GM18867 (cell line): ENCODE results near the gene SMYD4.
"Not testable (repeated sequence)": the region's sequence is repeated elsewhere in the genome, so short reads cannot be mapped to it uniquely, and the experiment has no call there.

Experiments used
- ATAC-seq: cut with Tn5 transposase; IDR thresholded peaks from one replicate; pipeline ENCODE4 v1.9.1; 2021; ENCODE audit warnings: mild to moderate bottlenecking, moderate library complexity; ENCODE audit not compliant: unreplicated experiment

SMYD4 gene

DNA sequence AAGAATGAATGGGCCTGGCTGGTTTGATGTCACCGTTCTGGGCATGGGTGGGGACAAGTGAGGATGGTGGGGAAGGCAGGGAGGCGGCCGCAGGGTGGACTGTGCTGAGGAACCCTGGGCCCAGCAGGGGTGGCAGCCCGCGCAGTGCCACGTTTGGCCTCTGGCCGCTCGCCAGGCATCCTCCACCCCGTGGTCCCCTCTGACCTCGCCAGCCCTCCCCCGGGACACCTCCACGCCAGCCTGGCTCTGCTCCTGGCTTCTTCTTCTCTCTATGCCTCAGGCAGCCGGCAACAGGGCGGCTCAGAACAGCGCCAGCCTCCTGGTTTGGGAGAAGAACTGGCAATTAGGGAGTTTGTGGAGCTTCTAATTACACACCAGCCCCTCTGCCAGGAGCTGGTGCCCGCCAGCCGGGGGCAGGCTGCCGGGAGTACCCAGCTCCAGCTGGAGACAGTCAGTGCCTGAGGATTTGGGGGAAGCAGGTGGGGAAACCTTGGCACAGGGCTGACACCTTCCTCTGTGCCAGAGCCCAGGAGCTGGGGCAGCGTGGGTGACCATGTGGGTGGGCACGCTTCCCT, 74.4 kb downstream of the SMYD4 start:
- no peak for ATAC-seq

DNA sequence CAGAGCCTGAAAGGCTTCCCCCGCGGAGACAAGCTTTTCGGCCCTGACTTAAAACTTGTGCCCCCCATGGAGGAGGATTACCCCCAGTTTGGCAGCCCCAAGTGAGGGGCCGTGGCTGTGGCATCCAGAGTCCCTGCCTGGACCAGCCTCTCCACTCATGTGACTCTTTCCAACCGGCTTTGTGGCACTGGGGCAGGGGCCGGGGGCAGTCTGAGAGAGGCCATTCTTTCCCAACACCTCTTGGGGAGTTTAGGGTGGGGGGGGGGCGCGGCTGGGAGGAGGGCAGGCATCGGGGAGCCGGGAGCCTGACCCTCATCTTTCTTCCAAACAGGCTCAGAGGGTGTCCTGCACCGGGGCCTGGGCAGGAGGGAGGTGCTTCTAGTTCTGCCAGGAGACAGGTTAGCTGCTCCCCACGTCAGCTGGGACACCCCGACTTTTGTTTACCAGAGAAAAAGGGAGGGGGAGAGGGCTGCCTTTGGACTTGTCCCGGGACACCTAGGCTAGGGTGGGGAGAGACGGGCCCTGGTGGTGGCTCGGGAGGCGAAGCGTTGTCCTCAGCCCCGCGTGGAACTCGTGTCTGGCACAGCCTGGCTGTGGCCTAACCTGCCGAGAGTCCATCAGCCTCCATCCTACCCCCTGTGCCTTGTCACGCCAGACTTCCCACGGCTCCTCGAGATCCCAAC, 75.1 kb downstream of the SMYD4 start:
- ATAC-seq, result no peak

DNA sequence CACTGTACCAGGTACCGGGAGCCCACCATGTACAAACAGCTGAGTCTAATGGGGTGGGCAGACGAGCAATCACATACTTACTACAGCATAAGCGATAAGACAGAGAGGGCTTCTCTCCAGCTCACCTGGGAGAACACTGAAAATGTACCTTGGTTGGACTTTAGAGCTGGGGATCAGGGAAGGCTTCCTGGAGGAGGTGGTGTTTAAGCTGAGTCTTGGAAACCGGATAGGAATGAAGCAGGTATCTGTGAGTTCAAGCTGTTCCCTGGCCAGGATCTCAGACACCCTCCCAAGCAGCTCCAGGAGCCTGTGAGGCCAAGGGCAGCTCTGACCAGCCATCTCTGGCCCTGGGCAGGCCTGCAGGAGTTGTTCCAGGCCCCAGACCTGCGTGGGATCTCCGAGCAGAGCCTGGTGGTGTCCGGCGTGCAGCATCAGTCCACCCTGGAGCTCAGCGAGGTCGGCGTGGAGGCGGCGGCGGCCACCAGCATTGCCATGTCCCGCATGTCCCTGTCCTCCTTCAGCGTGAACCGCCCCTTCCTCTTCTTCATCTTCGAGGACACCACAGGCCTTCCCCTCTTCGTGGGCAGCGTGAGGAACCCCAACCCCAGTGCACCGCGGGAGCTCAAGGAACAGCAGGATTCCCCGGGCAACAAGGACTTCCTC, 75.8 kb downstream of the SMYD4 start:
- no peak for ATAC-seq

DNA sequence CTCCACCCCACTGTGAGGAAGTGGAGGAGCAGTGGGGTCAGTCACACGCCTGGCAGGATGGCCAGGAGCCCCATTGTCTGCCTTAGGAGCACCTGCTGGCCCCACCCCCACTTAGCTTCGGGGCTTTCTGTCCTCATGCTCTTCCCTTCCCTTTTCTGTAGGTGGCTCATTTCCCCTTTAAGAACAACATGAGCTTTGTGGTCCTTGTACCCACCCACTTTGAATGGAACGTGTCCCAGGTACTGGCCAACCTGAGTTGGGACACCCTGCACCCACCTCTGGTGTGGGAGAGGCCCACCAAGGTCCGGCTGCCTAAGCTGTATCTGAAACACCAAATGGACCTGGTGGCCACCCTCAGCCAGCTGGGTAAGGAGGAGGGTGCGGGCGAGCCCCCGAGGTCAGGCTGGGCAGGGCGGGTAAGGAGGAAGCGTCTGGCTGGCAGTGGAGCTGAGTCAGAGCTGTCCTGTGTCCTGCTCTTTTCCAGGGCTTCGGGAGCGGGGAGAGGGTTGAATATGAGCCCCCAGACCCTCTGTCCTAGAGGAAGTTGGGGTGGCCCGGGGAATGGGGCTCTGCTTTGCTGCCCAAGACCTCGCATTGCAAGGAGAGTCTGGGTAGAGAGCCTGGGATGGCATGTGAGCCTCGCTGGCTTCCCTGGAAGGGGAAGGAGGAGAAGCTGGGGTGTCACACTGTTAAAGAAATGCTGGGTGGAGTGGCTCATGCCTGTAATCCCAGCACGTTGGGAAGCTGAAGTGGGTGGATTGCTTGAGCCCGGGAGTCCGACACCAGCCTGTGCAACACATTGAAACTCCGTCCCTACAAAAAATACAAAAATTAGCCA, 77.1 kb downstream of the SMYD4 start:
- ATAC-seq, result no peak

DNA sequence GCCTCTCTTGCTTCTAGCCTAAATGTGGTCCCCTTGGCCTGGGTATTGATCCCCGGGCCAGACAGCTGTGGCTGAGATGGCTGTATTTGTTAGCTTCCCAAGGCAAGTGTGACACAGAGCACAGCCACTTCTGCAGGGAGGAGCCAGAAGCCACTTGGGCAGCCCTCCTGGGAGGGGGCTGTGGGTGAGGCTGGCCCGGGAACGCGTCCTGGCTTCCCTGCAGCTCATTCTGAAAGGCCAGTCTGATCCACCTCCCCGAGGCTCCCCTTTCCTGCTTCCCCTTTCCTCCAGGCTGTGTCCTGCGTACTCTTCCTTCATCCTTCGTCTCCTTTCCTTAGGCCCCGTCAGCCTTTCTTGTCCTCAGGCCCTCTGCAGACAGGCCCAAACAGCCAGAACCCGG, 79.1 kb downstream of the SMYD4 start:
- ATAC-seq, result no peak

DNA sequence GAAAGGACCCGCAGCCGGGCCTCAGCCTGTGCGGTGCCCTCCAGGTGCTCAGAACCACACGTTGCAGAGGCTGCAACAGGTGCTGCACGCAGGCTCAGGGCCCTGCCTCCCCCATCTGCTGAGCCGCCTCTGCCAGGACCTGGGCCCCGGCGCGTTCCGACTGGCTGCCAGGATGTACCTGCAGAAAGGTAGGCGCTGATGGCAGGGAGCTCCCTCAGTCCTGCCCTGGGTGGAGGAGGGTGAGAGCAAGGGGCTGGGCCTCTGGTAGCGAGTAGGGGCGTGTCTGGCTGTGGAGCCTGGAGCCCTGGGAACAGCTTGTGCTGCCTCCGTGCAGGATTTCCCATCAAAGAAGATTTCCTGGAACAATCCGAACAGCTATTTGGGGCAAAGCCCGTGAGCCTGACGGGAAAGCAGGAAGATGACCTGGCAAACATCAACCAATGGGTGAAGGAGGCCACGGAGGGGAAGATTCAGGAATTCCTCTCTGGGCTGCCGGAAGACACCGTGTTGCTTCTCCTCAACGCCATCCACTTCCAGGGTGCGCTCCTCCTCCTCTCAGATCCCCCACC, 82.6 kb downstream of the SMYD4 start:
- ATAC-seq, result no peak

DNA sequence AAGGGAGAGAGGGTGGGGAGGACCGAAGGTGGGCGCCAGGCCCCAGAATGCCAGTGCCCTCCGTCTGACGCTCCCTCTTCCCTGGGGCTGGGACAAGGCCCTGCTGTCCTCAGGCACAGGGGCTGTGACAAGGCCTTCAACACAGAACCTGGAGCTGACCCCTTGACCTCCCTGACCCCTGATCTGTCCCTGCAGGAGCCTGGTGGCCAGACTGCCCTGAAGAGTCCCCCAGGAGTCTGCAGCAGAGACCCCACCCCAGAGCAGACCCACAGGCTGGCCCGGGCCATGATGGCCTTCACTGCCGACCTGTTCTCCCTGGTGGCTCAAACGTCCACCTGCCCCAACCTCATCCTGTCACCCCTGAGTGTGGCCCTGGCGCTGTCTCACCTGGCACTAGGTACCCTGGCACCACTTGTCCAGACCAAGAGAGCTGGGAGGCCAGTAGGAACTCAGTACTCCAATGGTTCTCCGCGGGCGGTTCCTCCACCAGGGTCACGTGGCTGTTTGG, 84.1 kb downstream of the SMYD4 start:
- no peak for ATAC-seq

DNA sequence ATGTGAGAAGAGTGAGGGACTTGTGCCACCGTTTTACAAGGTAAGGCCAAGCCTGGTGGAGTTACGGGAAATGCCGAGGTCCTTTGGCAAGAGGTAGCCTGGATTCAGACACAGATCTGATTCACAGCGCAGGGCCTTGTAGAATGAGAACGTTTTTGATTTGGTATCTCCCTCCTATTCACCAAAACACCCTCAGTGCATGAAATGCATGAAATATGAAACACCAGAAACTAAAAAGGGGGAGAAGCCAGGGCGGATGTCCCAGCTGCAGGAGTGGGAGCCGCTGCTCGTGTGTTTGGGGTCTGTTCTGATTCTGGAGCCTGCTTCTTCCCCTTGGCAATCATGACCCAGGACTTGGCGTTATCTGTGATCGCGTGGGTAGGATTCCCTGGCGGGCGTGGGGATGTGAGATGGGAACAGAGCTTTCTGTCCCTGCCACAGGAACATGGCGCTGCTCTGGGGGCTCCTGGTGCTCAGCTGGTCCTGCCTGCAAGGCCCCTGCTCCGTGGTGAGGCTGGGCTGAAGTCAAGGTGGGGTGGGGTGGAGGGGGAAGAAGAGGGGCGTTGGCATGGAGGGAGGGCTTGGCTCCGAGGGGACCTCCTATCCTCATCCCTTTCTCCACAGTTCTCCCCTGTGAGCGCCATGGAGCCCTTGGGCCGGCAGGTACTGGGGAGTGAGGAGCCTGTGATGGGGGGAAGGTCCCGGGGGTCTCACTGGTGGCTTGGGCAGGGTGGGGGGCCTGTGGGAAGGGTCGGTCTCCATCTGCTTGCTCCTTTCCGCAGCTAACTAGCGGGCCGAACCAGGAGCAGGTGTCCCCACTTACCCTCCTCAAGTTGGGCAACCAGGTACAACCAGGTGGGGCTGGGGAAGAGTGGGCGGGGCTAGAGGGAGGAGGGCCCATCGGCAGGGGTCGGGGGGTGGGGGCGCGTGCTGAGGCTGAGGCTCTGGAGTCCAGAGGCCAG, 84.9 kb downstream of the SMYD4 start:
- no peak for ATAC-seq

DNA sequence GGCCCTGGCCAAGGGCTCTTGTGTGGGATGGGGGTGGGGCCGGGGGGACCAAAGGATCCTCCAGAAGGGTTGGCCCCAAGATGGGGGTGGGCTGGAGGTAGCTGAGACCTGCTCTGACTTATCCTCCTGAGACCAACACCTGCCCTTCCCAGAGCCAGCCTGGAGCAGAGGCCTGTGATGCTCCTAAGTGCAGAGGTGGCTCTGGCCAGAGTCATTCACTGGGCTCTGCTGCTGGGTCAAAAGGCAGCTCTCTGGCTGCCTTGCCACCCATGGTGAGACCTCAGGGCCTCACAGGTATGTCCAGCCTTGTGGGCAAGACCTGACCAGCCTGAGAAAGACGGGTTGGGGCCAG, 86.6 kb downstream of the SMYD4 start:
- ATAC-seq, result no peak

DNA sequence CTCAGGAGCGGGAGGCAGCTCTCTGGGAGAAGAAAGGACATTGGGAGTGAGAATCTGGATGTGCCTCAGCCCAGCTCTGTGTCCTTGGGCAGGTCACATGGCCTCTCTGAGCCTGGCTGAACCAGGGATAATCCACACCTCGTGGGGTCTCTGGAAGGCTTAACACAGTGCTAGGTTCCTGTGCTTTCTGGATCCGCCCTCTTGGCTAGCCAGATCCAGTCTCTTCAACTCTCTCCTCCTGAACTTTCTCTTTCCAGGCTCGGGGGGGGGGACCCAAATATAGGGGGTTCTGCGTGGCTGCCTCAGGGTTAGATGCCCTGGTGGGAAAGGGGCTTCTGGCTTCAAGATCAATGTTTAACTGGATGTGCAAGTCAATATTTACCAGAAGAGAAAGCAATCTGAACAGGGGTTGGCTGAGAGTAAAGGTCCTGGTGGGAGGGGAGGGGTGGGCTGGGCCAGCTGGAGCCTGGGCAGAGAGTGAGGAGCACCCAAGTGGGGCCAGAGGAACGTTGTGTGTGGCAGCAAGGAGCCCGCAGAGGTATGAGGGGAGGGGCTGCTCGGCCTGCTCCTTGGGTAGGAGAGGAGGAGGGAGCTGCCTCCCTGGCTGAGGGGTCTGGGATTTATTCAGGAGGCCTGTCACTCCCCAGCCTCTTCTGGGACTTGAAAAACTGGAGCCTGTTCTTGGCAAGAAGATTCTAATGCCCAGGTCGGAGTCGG, 87.2 kb downstream of the SMYD4 start, which contains the start of gene SERPINF2:
SERPINF2 (plus strand) TSS at position 501 of the 717 bp plus-strand sequence. CDS start 2,125 bp downstream, outside the sequence.
- no peak for ATAC-seq

DNA sequence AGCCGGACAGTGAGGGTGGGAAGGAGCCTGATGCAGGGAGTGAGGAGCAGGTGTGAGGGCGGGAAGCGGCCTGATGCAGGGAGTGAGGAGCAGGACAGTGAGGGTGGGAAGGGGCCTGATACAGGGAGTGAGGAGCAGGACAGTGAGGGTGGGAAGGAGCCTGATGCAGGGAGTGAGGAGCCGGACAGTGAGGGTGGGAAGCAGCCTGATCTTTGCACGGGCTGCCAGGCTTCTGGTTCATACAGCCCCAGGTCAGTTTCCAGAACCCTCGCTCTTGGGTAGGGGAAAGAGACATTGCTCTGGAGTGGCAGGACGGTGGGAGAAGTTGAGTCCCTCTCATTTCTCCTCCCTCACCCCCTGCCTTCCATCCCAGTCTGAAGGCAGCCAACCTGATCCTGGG, 87.8 kb downstream of the SMYD4 start:
- not testable (repeated sequence) for ATAC-seq

DNA sequence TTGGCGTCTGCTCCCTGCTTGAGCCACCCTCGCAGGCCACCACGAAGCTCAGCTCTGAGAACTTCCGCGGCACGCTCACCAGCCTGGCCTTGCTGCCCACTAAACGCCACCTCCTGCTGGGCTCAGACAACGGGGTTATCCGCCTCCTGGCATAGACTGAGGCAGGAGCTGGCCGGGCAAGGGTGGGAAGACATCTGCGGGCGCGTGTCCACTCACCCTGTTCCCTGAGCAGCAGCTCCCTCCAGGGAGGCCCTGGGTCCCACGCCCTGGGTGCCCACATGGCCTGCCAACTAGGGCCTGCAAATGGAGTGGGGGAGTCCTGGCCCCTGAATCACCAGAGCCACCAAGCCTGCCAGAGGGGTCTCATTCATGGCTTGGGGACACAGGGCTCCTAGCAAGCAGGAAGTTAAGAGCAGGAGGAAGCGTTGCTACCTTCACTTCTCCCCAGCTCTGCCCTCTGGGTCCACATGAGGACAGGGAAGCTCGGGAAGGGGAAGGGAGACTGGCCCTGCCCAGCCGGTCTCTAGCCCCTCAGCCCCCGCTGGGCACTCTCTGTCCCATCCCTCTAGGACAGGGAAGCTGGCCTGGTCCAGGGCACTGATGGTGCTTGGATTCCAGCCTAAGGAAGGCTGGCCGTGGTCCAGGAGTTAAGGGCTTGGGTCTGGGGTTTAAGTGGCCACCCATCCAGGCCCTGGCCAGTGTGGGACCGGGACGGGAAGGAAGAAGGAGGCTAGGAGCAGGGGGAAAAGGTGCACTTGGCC, 92.0 kb downstream of the SMYD4 start:
- ATAC-seq, result no peak

DNA sequence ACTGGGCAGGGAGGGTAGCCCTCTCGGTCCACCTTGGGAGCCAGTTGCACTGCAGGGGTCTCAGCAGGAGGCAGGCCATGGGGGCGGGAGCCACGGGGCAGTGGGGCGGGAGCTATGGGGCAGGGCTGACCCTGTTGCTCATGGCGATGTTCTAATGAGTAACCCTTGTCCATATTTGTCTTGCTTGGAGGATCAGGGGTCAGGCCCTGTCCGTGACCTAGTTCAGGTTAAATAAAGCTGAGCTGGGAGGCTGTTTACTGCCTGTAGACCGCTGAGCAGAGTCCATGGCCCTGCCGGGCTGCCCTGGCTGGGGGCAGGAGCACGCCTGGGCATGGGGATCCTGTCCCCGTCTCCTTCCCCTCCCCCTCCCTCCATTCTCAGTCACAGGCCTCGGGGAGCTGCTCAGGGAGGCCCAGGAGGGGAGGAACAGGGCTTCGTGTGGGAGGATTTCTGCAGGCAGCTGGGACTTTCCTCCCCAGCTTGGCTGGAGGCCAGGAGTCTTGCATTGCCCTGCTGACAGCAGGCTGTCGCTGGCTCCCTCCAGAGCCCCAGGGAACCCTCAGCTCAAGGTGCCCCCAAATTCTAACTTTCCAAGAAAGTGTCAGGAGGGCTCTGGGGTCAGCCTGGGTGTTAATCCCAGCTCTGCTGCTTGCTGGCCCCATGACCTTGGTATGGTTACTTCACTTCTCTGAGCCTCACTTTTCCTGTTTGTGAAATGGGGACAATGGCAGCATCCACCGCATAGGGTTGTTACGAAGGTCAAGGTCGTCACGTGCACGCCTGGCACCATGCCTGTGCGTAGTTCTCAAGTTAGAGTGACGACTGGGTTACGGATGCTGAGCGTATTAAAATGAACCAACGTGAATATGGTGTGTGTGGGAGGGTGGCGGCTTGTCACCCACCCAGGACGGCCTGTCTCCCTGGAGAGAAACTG, 93.1 kb downstream of the SMYD4 start:
- no peak for ATAC-seq

DNA sequence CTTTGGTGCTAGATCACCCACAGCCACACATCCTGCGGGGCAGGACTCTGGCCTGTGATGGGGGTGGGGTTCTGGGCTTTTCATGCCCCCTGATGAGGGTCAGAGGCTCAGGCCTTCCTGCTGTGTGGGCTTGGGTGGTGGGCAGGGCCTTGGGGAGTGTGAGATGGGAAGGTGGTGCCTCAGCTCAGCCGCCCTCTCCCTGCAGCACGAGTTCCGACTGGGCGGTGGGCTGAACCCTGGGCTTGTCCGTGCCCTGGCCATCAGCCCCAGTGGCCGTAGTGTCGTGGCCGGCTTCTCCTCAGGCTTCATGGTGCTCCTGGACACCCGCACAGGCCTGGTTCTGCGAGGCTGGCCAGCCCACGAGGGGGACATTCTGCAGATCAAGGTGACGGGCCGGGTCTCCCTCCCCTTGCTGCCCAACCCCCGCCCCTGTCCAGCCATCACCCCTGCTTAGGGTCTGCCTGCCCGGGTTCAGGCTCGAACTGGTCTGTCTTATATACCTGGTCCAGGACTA, 93.8 kb downstream of the SMYD4 start:
- ATAC-seq, result no peak

DNA sequence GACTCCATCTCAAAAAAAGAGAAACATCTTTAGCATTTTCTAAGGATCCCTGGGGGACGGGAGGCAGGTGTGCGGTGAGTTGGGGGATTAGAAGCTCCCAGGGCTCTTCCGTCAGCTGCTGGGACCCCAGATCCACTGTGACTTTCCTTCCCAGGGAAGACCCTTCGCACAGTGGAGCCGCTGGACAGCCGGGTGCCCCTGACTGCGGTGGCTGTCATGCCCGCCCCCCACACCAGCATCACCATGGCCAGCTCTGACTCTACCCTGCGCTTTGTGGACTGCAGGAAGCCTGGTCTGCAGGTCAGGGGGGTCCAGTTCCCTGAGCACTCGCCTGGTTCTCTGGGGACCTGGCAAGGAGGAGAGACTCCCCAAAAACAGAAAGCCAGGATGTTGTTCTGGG, 94.3 kb downstream of the SMYD4 start:
- no peak for ATAC-seq

DNA sequence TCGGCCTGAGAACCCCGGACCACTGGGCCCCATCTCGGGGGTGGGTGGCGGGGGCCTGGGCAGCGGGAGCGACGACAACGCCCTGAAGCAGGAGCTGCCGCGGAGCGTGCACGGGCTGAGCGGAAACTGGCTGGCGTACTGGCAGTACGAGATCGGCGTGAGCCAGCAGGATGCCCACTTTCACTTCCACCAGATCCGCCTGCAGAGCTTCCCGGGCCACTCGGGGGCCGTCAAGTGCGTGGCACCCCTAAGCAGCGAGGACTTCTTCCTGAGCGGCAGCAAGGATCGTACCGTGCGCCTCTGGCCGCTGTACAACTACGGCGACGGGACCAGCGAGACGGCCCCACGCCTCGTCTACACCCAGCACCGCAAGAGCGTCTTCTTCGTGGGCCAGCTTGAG, 95.9 kb downstream of the SMYD4 start:
- ATAC-seq, result no peak

DNA sequence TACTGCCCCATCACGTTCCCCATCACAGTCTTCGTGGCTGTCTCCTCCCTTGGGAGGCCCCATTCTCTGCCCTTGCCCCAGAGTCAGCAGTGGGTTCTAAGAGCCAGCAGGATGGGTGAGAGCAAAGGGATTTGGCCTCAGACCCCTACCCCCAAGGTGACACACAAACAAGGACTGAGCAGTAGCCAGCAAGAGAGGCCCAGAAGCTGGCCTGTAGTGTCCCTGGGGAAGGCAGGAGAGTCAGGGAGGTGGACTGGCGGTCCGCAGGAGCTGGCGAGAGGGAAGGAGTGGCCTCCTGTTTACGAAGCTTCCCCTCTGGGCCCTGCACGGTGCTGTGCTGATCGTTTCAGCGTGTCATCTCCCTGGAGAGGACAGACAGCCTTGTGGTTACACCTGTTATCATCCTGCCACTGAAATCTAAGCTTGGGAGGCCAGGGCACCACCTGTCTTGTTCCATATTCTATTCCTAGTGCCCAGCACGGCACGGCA, 96.8 kb downstream of the SMYD4 start:
- ATAC-seq, result no peak
